K562 (cell line): ENCODE data around the gene AGRN. TPM values are rescaled to one million over a fixed set of nuclear protein-coding genes. Genes with fewer than 3 reads are reported as not detected.

Experiments
- ARID3B ChIP-seq: fragments of 250-450 bp; sonication (Bioruptor Pico); IDR thresholded peaks from 2 replicates; pipeline ENCODE4 v1.4.0; 2020; ENCODE audit warnings: borderline replicate concordance
- CREM ChIP-seq: IDR thresholded peaks from 2 replicates; pipeline ENCODE4 v1.6.1; 2014; ENCODE audit warnings: antibody characterized with exemption, low read depth
- DMBX1 ChIP-seq: fragments of 250-450 bp; sonication (Bioruptor Pico); IDR thresholded peaks from 2 replicates; pipeline ENCODE4 v1.8.0; 2022; ENCODE audit warnings: inconsistent platforms, mild to moderate bottlenecking, moderate library complexity, borderline replicate concordance
- E2F3 ChIP-seq: fragments of 250-450 bp; sonication (Bioruptor Pico); IDR thresholded peaks from 2 replicates; pipeline ENCODE4 v1.4.0; 2020; ENCODE audit warnings: mild to moderate bottlenecking
- ERF ChIP-seq: fragments of 450-650 bp; formaldehyde crosslinking; IDR thresholded peaks from 2 replicates; pipeline ENCODE4 v1.4.0; 2020; ENCODE audit warnings: mild to moderate bottlenecking, mixed read lengths
- IFI16 ChIP-seq: fragments of 250-450 bp; sonication (Bioruptor Pico); IDR thresholded peaks from 2 replicates; pipeline ENCODE4 v2.1.2; 2022; ENCODE audit warnings: mild to moderate bottlenecking, inconsistent platforms
- MAZ ChIP-seq, 2 experiments: fragments of 450-650 bp in 1 of 2; sonication (generic) in 1 of 2; formaldehyde crosslinking; IDR thresholded peaks in 1 of 2; conservative IDR thresholded peaks in 1 of 2; 2 replicates each; pipeline versions ENCODE4 v1.4.0 to v1.5.0; 2020; ENCODE audit warnings: mild to moderate bottlenecking in 1 of 2, missing genetic modification reagents in 1 of 2
- MCM7 ChIP-seq, 2 experiments: fragments of 450-650 bp; IDR thresholded peaks; 2 replicates each; pipeline ENCODE4 v1.6.1; 2016 to 2018
- MEF2A ChIP-seq: IDR thresholded peaks from 2 replicates; pipeline ENCODE4 v1.6.1; 2011; ENCODE audit warnings: low read depth, mild to moderate bottlenecking, low read length, moderate library complexity; ENCODE audit not compliant: control insufficient read depth
- MLLT1 ChIP-seq, 2 experiments: fragments of 450-650 bp; IDR thresholded peaks; 2 replicates each; pipeline ENCODE4 v1.6.1; 2016
- POLR2G ChIP-seq: fragments of 200-400 bp; formaldehyde crosslinking; IDR thresholded peaks from 2 replicates; pipeline ENCODE4 v1.6.1; 2017; ENCODE audit warnings: low read depth, mild to moderate bottlenecking, antibody characterized with exemption, low read length, moderate library complexity
- PRMT5 ChIP-seq: sonication (generic); formaldehyde crosslinking; IDR thresholded peaks from 2 replicates; pipeline ENCODE4 v1.5.0; 2020; ENCODE audit warnings: missing genetic modification reagents
- PTTG1 ChIP-seq: fragments of 450-650 bp; IDR thresholded peaks from 2 replicates; pipeline ENCODE4 v1.6.1; 2016; ENCODE audit warnings: low read depth, mild to moderate bottlenecking, missing genetic modification characterization, missing compliant biosample characterization
- RB1 ChIP-seq: fragments of 450-650 bp; IDR thresholded peaks from 2 replicates; pipeline ENCODE4 v1.6.1; 2017; ENCODE audit warnings: low read depth, mild to moderate bottlenecking
- RCOR1 ChIP-seq, 2 experiments: IDR thresholded peaks; 2 replicates each; pipeline ENCODE4 v1.6.1; 2012; ENCODE audit warnings: low read depth in 2 of 2, low read length in 2 of 2, borderline replicate concordance in 1 of 2, improper control_type of control experiment in 1 of 2
- SMAD3 ChIP-seq: fragments of 450-650 bp; formaldehyde crosslinking; conservative IDR thresholded peaks from 2 replicates; pipeline ENCODE4 v1.4.0; 2020; ENCODE audit warnings: mild to moderate bottlenecking
- SNRNP70 ChIP-seq: fragments of 200-400 bp; formaldehyde crosslinking; optimal IDR thresholded peaks from 2 replicates; pipeline ENCODE3; 2017; ENCODE audit warnings: low read depth, low read length
- SPI1 ChIP-seq: IDR thresholded peaks from 2 replicates; pipeline ENCODE4 v1.6.1; 2011; ENCODE audit warnings: low read depth, low read length, control low read depth, borderline replicate concordance
- UBTF ChIP-seq, 2 experiments: IDR thresholded peaks; 2 replicates each; pipeline ENCODE4 v1.6.1; 2012; ENCODE audit warnings: improper control_type of control experiment in 2 of 2, low read depth in 2 of 2, low read length in 2 of 2, borderline replicate concordance in 1 of 2
- ZNF143 ChIP-seq: sonication (generic); formaldehyde crosslinking; IDR thresholded peaks from 2 replicates; pipeline ENCODE4 v1.9.0; 2022; ENCODE audit warnings: mild to moderate bottlenecking, missing genetic modification reagents
- ZNF347 ChIP-seq: fragments of 450-650 bp; formaldehyde crosslinking; IDR thresholded peaks from 2 replicates; pipeline ENCODE4 v1.4.0; 2020; ENCODE audit warnings: low read depth, mild to moderate bottlenecking, moderate library complexity
- polyA plus RNA-seq, 8 experiments: library from polyadenylated mRNA; depleted of rRNA in 4 of 8; stranded (reverse) in 5 of 8; unstranded in 3 of 8; fragments of >200 nt; fragmentation: Nextera tagmentation in 2 of 8; fragmentation: Illumina TruSeq in 1 of 8; extraction: Ambion mirVana in 2 of 8; extraction: Trizol in 1 of 8; gene quantifications; 2 replicates each; pipeline versions ENCODE4 v1.2.1 to v1.2.3, GENCODE V29; 2011 to 2014; ENCODE audit warnings: inconsistent platforms in 1 of 8, missing spikeins in 1 of 8
- total RNA-seq, 7 experiments: library from RNA; depleted of rRNA in 6 of 7; stranded (reverse); fragments of >200 nt in 6 of 7; fragmentation: Illumina TruSeq in 2 of 7; extraction: Trizol in 2 of 7; gene quantifications; 2 replicates each; pipeline versions ENCODE4 v1.2.1 to v1.2.3, GENCODE V29; 2011 to 2021; ENCODE audit warnings: low replicate concordance in 1 of 7

Gene AGRN
- total and polyA plus RNA-seq, 9 of the 15 experiments (the other 6 are each of a cell fraction or from before 2014, with no cell fraction given) = 0.04 to 111 (median 18.1) TPM

GRCh38 chr1:1021010-1021919 lies 1.3 kb downstream of the AGRN start (continued):
- TF ChIP-seq SMAD3 (CRISPR knock-in tag) (no peak), UBTF (IDR thresholded peaks at IDR 0.05; ENCODE audit: borderline replicate concordance in 1 of 2, low read depth in 2 of 2, low read length in 2 of 2) (peak; percentile 49 to 60; a peak in 2 of 4 replicates), RB1 (0 out of 2 replicates have a peak, but pooled peaks have one; percentile 39), MAZ (CRISPR knock-in tag; conservative IDR thresholded peaks at IDR 0.05 in 1 of 2, IDR thresholded peaks at IDR 0.05 in 1 of 2) (peak in 1 of 2 experiments; percentile 62; a peak in 2 of 4 replicates), ZNF143 (CRISPR knock-in tag) (no peak), DMBX1 (CRISPR knock-in tag) (0 out of 2 replicates have a peak, but pooled peaks have one; percentile 19), PRMT5 (no peak), MCM7 (IDR thresholded peaks at IDR 0.05) (peak in 1 of 2 experiments; percentile 37; a peak in 1 of 4 replicates), E2F3 (CRISPR knock-in tag) (no peak), PTTG1 (tag) (no peak), MEF2A (no peak), POLR2G (peak; percentile 60), CREM (peak; percentile 49), IFI16 (CRISPR knock-in tag) (no peak), SPI1 (peak; percentile 88), SNRNP70 (no peak), ERF (CRISPR knock-in tag) (0 out of 2 replicates have a peak, but pooled peaks have one; percentile 53), ARID3B (CRISPR knock-in tag) (0 out of 2 replicates have a peak, but pooled peaks have one; percentile 20), ZNF347 (CRISPR knock-in tag) (no peak), MLLT1 (IDR thresholded peaks at IDR 0.05) (no peak), RCOR1 (IDR thresholded peaks at IDR 0.05; ENCODE audit: borderline replicate concordance in 1 of 2, low read depth in 2 of 2, low read length in 2 of 2) (0 out of 4 replicates have a peak, but pooled peaks of 1 of the 2 experiments have one; percentile 68)
